GM12878 (cell line): ENCODE results near the gene PIP5KL1. TPM values are rescaled to one million over a fixed set of nuclear protein-coding genes. Genes with fewer than 3 reads are reported as not detected.

Source experiments
- RAD51 ChIP-seq: fragments of 450-650 bp; IDR thresholded peaks from 2 replicates; pipeline ENCODE4 v1.6.1; 2016; ENCODE audit warnings: moderate library complexity, mild to moderate bottlenecking, inconsistent platforms
- RB1 ChIP-seq: fragments of 450-650 bp; formaldehyde crosslinking; IDR thresholded peaks from 2 replicates; pipeline ENCODE4 v1.6.1; 2017; ENCODE audit warnings: mild to moderate bottlenecking, borderline replicate concordance
- WRNIP1 ChIP-seq: IDR thresholded peaks from 2 replicates; pipeline ENCODE4 v1.6.1; 2011; ENCODE audit warnings: low read depth, low read length, improper control_type of control experiment, borderline replicate concordance
- ZBTB33 ChIP-seq: fragments of 450-650 bp; IDR thresholded peaks from 2 replicates; pipeline ENCODE4 v1.6.1; 2017; ENCODE audit warnings: mild to moderate bottlenecking
- ZBTB4 ChIP-seq: fragments of 450-650 bp; formaldehyde crosslinking; IDR thresholded peaks from 2 replicates; pipeline ENCODE4 v1.4.0; 2022; ENCODE audit warnings: mild to moderate bottlenecking, moderate library complexity
- polyA plus RNA-seq, 11 experiments: library from polyadenylated mRNA; depleted of rRNA in 4 of 11; unstranded in 6 of 11; stranded (reverse) in 5 of 11; fragments of >200 nt; fragmentation: Nextera tagmentation in 4 of 11; fragmentation: Illumina TruSeq in 1 of 11; extraction: Ambion mirVana in 4 of 11; extraction: Trizol in 1 of 11; gene quantifications; 1 replicate in 1 of 11; 2 replicates in 10 of 11; pipeline versions ENCODE4 v1.2.1 to v1.2.3, GENCODE V29; 2011 to 2016; ENCODE audit warnings: inconsistent platforms in 2 of 11, missing spikeins in 2 of 11, low read depth in 1 of 11
- total RNA-seq, 4 experiments: library from RNA; depleted of rRNA in 3 of 4; stranded (reverse); fragments of >200 nt in 3 of 4; fragmentation: Illumina TruSeq in 1 of 4; extraction: Trizol in 1 of 4; gene quantifications; 2 replicates each; pipeline versions ENCODE4 v1.2.1 to v1.2.3, GENCODE V29; 2013 to 2021

The PIP5KL1 gene
- total and polyA plus RNA-seq, 10 of the 15 experiments (the other 5 are each of a cell fraction or from before 2014, with no cell fraction given) = 0.04 to 0.67 (median 0.43) TPM; not detected in 2

GRCh38 chr9:127905788-127906191 is 24.8 kb downstream of the PIP5KL1 start (continued):
- TF ChIP-seq ZBTB4 (no peak), WRNIP1 (no peak), ZBTB33 (no peak), RAD51 (no peak), RB1 (no peak)
